Ascending aorta (tissue), 2 donors: ENCODE results near the gene GDPD2. TPM values are rescaled to one million over a fixed set of nuclear protein-coding genes. Genes with fewer than 3 reads are reported as not detected.
A peak's percentile ranks its signal among the peaks of the same experiment; 100 is the strongest.

Experiments used
- DNase-seq, 2 donors: peaks; one replicate each; pipeline ENCODE4 v3.0.0-alpha.2; 2019; ENCODE audit warnings: low spot score in 2 of 2
- H3K27ac ChIP-seq, 2 donors: fragments of 200-600 bp; sonication (generic); one replicate each; pipeline ENCODE4 v1.5.1; 2016 to 2017; ENCODE audit warnings: mild to moderate bottlenecking in 1 of 2
- H3K27me3 ChIP-seq: fragments of 200-600 bp; sonication (generic); one replicate; pipeline ENCODE4 v1.5.1; 2017
- H3K36me3 ChIP-seq, 2 donors: fragments of 200-600 bp; sonication (generic); one replicate each; pipeline ENCODE4 v1.5.1; 2016
- H3K4me1 ChIP-seq, 2 donors: fragments of 200-600 bp; sonication (generic); one replicate each; pipeline ENCODE4 v1.5.1; 2016 to 2017; ENCODE audit warnings: mild to moderate bottlenecking in 1 of 2
- H3K4me3 ChIP-seq, 2 donors: fragments of 200-600 bp; sonication (generic); one replicate each; pipeline ENCODE4 v1.5.1; 2016 to 2017; ENCODE audit warnings: mild to moderate bottlenecking in 1 of 2
- H3K9me3 ChIP-seq, 2 donors: fragments of 200-600 bp; sonication (generic); one replicate each; pipeline ENCODE4 v1.5.1; 2016
- intact Hi-C: fragments of 100-400 bp; cut with DNase I; formaldehyde crosslinking; loops from one replicate; pipeline ENCODE4 v1.15.1; 2023
- total RNA-seq: library from RNA; depleted of rRNA; stranded (reverse); fragments of >200 nt; gene quantifications from one replicate; pipeline ENCODE4 v1.1.0, GENCODE V29; 2016
- TF ChIP-seq, protein P1 (sequence below), 3 experiments: fragments of 200-600 bp in 2 of 3; fragments of 450-650 bp in 1 of 3; sonication (generic) in 2 of 3; IDR thresholded peaks; one replicate each; pipeline ENCODE4 v1.5.1; 2016 to 2019; ENCODE audit warnings: antibody characterized with exemption in 3 of 3, mild to moderate bottlenecking in 1 of 3, moderate library complexity in 1 of 3

Gene GDPD2
- total RNA-seq, 1 donor from 2014 or later: not detected

- H3K4me1 ChIP-seq: peaks cover 0 to 11% of the 10 kb centered on the region in 2 donors
- no peaks in the 10 kb centered on the region for H3K36me3 ChIP-seq
- intact Hi-C loops: loop anchor here (2.0 to 10.0 kb wide), 5 partner anchors 20 to 820 kb away; partner anchors contain the start of genes EDA and PDZD11
- no peaks in the 10 kb centered on the region for H3K27me3 ChIP-seq
- TF ChIP-seq, protein P1, sequence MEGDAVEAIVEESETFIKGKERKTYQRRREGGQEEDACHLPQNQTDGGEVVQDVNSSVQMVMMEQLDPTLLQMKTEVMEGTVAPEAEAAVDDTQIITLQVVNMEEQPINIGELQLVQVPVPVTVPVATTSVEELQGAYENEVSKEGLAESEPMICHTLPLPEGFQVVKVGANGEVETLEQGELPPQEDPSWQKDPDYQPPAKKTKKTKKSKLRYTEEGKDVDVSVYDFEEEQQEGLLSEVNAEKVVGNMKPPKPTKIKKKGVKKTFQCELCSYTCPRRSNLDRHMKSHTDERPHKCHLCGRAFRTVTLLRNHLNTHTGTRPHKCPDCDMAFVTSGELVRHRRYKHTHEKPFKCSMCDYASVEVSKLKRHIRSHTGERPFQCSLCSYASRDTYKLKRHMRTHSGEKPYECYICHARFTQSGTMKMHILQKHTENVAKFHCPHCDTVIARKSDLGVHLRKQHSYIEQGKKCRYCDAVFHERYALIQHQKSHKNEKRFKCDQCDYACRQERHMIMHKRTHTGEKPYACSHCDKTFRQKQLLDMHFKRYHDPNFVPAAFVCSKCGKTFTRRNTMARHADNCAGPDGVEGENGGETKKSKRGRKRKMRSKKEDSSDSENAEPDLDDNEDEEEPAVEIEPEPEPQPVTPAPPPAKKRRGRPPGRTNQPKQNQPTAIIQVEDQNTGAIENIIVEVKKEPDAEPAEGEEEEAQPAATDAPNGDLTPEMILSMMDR (IDR thresholded peaks at IDR 0.05): no peak
- no peaks in the 10 kb centered on the region for H3K9me3 ChIP-seq
- H3K27ac ChIP-seq: peak overlapping the region; percentile 85 to 93
- DNase-seq: peak; percentile 49 to 93
- peak overlapping the region; percentile 51 to 58 for H3K4me3 ChIP-seq
Observed at GRCh38 chrX:70434352-70434866, 11.3 kb downstream of the GDPD2 start.

DNA sequence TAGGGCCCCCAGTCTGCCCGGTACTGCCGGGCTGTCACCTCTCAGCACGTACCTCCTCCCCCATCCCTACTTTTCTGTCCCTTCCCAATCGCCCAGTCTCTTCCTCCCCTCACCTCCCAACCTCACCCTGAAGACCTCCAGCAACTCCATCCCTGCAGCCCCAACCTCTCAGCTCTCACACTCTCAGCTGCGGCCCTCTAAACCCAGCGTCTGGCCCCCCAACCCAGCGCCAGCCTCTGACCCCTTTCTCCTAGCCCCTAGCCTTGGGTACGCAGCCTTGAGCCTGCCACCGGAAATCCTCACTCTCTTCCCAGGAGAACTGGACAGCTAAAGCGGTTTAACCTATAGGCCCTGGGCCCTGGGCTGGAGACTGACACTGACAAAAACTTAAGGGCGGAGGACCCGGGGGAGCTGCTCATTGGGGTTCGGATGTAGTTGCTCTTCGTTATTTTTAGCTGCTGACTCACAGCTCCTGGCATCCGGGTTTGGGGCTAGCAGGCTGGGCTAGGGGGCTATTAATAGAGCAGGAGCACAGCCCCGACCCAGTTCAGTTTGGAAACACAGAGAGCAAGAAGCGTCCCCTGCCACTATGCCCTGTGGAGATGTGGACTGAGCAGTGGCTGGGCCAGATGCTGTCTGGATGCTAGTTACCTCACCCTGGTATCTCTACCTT is 11.9 kb downstream of the GDPD2 start:
- peak in 1 of 2 donors; percentile 86 for DNase-seq
- Histone ChIP-seq H3K4me1 (peaks cover 0 to 11% of the 10 kb centered on the region in 2 donors), H3K27me3 (no peaks in the 10 kb centered on the region), H3K36me3 (no peaks in the 10 kb centered on the region), H3K27ac (peak overlapping the region; percentile 85 to 93), H3K4me3 (peak overlapping the region; percentile 51 to 58), H3K9me3 (no peaks in the 10 kb centered on the region)
- TF ChIP-seq, protein P1 (IDR thresholded peaks at IDR 0.05): no peak
- intact Hi-C loops: loop anchor here (2.0 to 10.0 kb wide), 6 partner anchors 20 to 820 kb away; partner anchors contain the start of genes EDA, IGBP1 and PDZD11

- no peaks in the 10 kb centered on the region for H3K9me3 ChIP-seq
- TF ChIP-seq, protein P1 (IDR thresholded peaks at IDR 0.05): no peak
- no peaks in the 10 kb centered on the region for H3K36me3 ChIP-seq
- intact Hi-C loops: loop anchor here (5.0 to 10.0 kb wide), 4 partner anchors 242 to 822 kb away; partner anchors contain the start of genes EDA and IGBP1
- peaks cover 0 to 11% of the 10 kb centered on the region in 2 donors for H3K4me1 ChIP-seq
- no peak overlapping the region for H3K4me3 ChIP-seq
- peak overlapping the region; percentile 85 to 93 for H3K27ac ChIP-seq
- H3K27me3 ChIP-seq: no peaks in the 10 kb centered on the region
- DNase-seq: no peak
Observed at GRCh38 chrX:70436343-70436742, 13.2 kb downstream of the GDPD2 start.

DNA sequence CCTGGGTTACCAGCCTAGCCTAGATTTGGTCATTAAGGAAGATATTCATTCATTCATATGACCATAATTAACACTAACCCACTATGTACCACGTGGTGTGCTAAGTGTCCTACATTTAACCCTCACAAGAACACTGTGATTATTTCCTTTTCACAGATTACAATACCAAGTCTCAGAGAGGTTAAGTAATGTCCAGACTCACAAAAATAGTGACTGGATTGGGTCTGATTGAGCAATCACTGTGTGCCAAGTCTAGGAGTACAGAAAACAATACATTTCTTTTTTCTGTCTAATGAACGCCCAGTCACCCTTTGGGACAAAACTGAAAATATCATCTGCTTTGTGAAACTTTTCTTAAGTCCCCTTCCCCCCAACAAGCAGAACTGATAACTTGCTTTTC is 13.9 kb downstream of the GDPD2 start:
- Histone ChIP-seq H3K9me3 (no peaks in the 10 kb centered on the region), H3K4me1 (peaks cover 0 to 11% of the 10 kb centered on the region in 2 donors), H3K36me3 (no peaks in the 10 kb centered on the region), H3K27ac (peak overlapping the region; percentile 85 to 93), H3K4me3 (no peak overlapping the region), H3K27me3 (no peaks in the 10 kb centered on the region)
- intact Hi-C loops: loop anchor here (5.0 to 10.0 kb wide), 4 partner anchors 242 to 822 kb away; partner anchors contain the start of genes EDA and IGBP1
- DNase-seq: no peak
- TF ChIP-seq, protein P1 (IDR thresholded peaks at IDR 0.05): no peak

GRCh38 chrX:70437921-70438665 is 15.0 kb downstream of the GDPD2 start:
- no peaks in the 10 kb centered on the region for H3K27me3 ChIP-seq
- no peaks in the 10 kb centered on the region for H3K36me3 ChIP-seq
- intact Hi-C loops: loop anchor here (5.0 to 10.0 kb wide), 4 partner anchors 243 to 823 kb away; partner anchors contain the start of genes EDA and IGBP1
- peaks cover 0 to 11% of the 10 kb centered on the region in 2 donors for H3K4me1 ChIP-seq
- TF ChIP-seq, protein P1 (IDR thresholded peaks at IDR 0.05): no peak
- H3K27ac ChIP-seq: peak overlapping the region; percentile 85 to 93
- no peaks in the 10 kb centered on the region for H3K9me3 ChIP-seq
- no peak for DNase-seq
- H3K4me3 ChIP-seq: no peak overlapping the region
